Chondrocyte (in vitro differentiated cells): ENCODE measurements around the gene SLC20A1. TPM values are rescaled to one million over a fixed set of nuclear protein-coding genes. Genes with fewer than 3 reads are reported as not detected.
A peak's percentile ranks its signal among the peaks of the same experiment; 100 is the strongest.

Source experiments
- DNase-seq: peaks from one replicate; pipeline ENCODE4 v3.0.0; 2021; ENCODE audit warnings: mixed read lengths, low spot score
- H3K27ac Mint-ChIP-seq: one replicate; pipeline ENCODE4 v1.8.0; 2021; ENCODE audit warnings: mild to moderate bottlenecking, moderate library complexity, mixed read lengths; ENCODE audit not compliant: unreplicated experiment
- H3K27me3 Mint-ChIP-seq: 2 replicates; pipeline ENCODE4 v1.8.0; 2021; ENCODE audit warnings: low read depth, mixed read lengths
- H3K36me3 Mint-ChIP-seq: 2 replicates; pipeline ENCODE4 v1.8.0; 2021; ENCODE audit warnings: low read depth, mixed read lengths
- H3K4me1 Mint-ChIP-seq: 2 replicates; pipeline ENCODE4 v1.8.0; 2021; ENCODE audit warnings: low read depth, mild to moderate bottlenecking, mixed read lengths
- H3K4me3 Mint-ChIP-seq: one replicate; pipeline ENCODE4 v1.8.0; 2021; ENCODE audit warnings: mild to moderate bottlenecking, moderate library complexity, mixed read lengths; ENCODE audit not compliant: unreplicated experiment
- H3K9me3 Mint-ChIP-seq: 2 replicates; pipeline ENCODE4 v1.8.0; 2021; ENCODE audit warnings: low read depth, mixed read lengths
- total RNA-seq: library from RNA; stranded (reverse); gene quantifications from 3 replicates; pipeline ENCODE4 v1.2.1, GENCODE V29; 2021
- TF ChIP-seq, protein P1 (sequence below): fragments of 200-600 bp; sonication (generic); IDR thresholded peaks from 2 replicates; pipeline ENCODE4 v1.5.0; 2021; ENCODE audit warnings: antibody characterized with exemption, mild to moderate bottlenecking, moderate library complexity

Gene SLC20A1
- total RNA-seq, 1 donor from 2014 or later = 62.2 TPM

DNA sequence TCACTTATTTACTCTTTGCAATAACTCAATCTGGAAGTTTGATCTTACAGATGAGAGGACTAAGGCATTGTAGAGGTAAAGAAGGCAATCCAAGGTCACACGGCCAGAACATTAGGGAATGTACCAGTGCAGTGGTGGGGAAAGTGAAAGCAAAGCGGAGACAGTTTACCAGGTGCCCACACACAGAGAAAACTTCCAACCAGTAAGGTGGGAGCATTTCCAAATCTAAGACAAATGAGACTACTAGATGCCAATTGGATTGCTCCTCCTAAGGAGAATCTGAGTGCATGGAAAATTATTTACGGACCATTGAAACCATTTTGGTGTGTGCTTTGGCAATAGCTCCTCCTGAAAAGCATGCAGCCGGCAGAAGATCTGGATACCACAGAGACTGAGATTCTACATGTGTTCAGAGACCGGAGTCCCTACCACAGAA, 34.9 kb downstream of the SLC20A1 start:
- TF ChIP-seq, protein P1, sequence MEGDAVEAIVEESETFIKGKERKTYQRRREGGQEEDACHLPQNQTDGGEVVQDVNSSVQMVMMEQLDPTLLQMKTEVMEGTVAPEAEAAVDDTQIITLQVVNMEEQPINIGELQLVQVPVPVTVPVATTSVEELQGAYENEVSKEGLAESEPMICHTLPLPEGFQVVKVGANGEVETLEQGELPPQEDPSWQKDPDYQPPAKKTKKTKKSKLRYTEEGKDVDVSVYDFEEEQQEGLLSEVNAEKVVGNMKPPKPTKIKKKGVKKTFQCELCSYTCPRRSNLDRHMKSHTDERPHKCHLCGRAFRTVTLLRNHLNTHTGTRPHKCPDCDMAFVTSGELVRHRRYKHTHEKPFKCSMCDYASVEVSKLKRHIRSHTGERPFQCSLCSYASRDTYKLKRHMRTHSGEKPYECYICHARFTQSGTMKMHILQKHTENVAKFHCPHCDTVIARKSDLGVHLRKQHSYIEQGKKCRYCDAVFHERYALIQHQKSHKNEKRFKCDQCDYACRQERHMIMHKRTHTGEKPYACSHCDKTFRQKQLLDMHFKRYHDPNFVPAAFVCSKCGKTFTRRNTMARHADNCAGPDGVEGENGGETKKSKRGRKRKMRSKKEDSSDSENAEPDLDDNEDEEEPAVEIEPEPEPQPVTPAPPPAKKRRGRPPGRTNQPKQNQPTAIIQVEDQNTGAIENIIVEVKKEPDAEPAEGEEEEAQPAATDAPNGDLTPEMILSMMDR = no peak
- peaks cover 2% of the 10 kb centered on the region for H3K9me3 Mint-ChIP-seq
- peaks cover 2% of the 10 kb centered on the region for H3K4me1 Mint-ChIP-seq
- no peak overlapping the region for H3K27ac Mint-ChIP-seq
- H3K36me3 Mint-ChIP-seq = no peaks in the 10 kb centered on the region
- no peaks in the 10 kb centered on the region for H3K27me3 Mint-ChIP-seq
- H3K4me3 Mint-ChIP-seq = no peak overlapping the region
- DNase-seq = no peak

DNA sequence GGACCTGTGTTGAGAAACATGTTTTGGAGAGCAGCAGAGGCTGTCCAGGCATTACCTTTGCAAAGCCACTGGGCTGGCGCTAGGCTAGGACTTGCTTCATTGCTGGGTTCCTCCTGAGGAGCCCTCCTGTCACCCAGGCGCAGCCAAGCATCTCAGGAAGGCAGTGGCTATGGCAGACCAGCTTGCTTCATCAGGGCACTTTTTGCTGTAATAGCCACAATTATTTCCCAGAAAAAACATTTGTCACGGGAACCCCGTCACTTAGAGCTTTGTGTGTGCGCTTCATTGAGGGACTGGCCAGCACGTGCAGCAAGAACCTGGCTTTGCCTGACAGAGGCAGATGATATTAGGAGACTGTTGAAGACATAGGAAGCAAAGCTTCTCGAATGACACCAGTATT, 36.4 kb downstream of the SLC20A1 start:
- TF ChIP-seq, protein P1 = no peak
- no peak overlapping the region for H3K4me3 Mint-ChIP-seq
- H3K27me3 Mint-ChIP-seq = no peaks in the 10 kb centered on the region
- no peak for DNase-seq
- H3K27ac Mint-ChIP-seq = no peak overlapping the region
- no peaks in the 10 kb centered on the region for H3K9me3 Mint-ChIP-seq
- H3K4me1 Mint-ChIP-seq = peaks cover 2% of the 10 kb centered on the region
- no peaks in the 10 kb centered on the region for H3K36me3 Mint-ChIP-seq

- H3K36me3 Mint-ChIP-seq = no peaks in the 10 kb centered on the region
- no peak overlapping the region for H3K4me3 Mint-ChIP-seq
- H3K9me3 Mint-ChIP-seq = no peaks in the 10 kb centered on the region
- no peak for DNase-seq
- no peak overlapping the region for H3K27ac Mint-ChIP-seq
- H3K4me1 Mint-ChIP-seq = peaks cover 2% of the 10 kb centered on the region
- no peaks in the 10 kb centered on the region for H3K27me3 Mint-ChIP-seq
- TF ChIP-seq, protein P1 = no peak
Measured at GRCh38 chr2:112683550-112684414, 38.0 kb downstream of the SLC20A1 start.

DNA sequence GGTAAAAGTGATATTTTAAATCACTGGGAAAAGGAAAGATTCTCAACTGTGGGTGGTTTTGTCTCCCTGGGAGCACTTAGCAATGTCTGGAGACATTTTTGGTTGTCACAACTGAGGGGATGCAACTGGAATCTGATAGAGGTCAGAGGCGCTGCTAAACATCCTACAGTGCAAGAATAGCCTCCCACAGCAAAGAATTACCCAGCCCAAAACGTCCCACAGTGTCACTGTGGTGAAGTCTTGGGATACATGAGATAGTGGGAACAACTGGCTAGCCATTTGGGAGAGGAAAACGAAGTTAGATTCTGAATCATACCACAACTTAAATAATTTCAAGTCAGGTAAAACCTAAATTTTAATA, 38.7 kb downstream of the SLC20A1 start:
- H3K4me3 Mint-ChIP-seq = no peak overlapping the region

GRCh38 chr2:112685271-112685884, 39.6 kb downstream of the SLC20A1 start:
- Mint-ChIP-seq H3K27ac (no peak overlapping the region), H3K9me3 (no peaks in the 10 kb centered on the region), H3K27me3 (no peaks in the 10 kb centered on the region), H3K4me3 (no peak overlapping the region), H3K4me1 (no peaks in the 10 kb centered on the region), H3K36me3 (no peaks in the 10 kb centered on the region)
- TF ChIP-seq, protein P1 = peak; percentile 55
- DNase-seq = no peak

More for the DNA sequence above, 38.7 kb downstream of the SLC20A1 start:
- Mint-ChIP-seq H3K9me3 (no peaks in the 10 kb centered on the region), H3K27me3 (no peaks in the 10 kb centered on the region), H3K27ac (no peak overlapping the region), H3K36me3 (no peaks in the 10 kb centered on the region), H3K4me1 (peaks cover 2% of the 10 kb centered on the region)
- TF ChIP-seq, protein P1 = no peak
- no peak for DNase-seq
